HEK293 (cell line): Measurements from ENCODE around the gene FUOM.

Source experiments
- BCL11B ChIP-seq: fragments of 450-650 bp; formaldehyde crosslinking; IDR thresholded peaks from 2 replicates; pipeline ENCODE4 v1.5.1; 2016; ENCODE audit warnings: low read depth, missing biosample characterization, missing genetic modification characterization
- GLI2 ChIP-seq: fragments of 450-650 bp; formaldehyde crosslinking; IDR thresholded peaks from 2 replicates; pipeline ENCODE4; 2017; ENCODE audit warnings: missing biosample characterization, missing genetic modification characterization, low read depth, borderline replicate concordance
- KLF16 ChIP-seq: fragments of 450-650 bp; formaldehyde crosslinking; IDR thresholded peaks from 2 replicates; pipeline ENCODE4 v1.5.1; 2017; ENCODE audit warnings: missing biosample characterization, missing genetic modification characterization
- OSR2 ChIP-seq: fragments of 450-650 bp; formaldehyde crosslinking; IDR thresholded peaks from 2 replicates; pipeline ENCODE4 v1.5.1; 2016; ENCODE audit warnings: missing biosample characterization, missing genetic modification characterization
- RBAK ChIP-seq: fragments of 450-650 bp; formaldehyde crosslinking; IDR thresholded peaks from 2 replicates; pipeline ENCODE4 v1.5.1; 2016; ENCODE audit warnings: missing biosample characterization, missing genetic modification characterization
- SCRT1 ChIP-seq: fragments of 450-650 bp; formaldehyde crosslinking; IDR thresholded peaks from 2 replicates; pipeline ENCODE4 v1.5.1; 2016; ENCODE audit warnings: missing biosample characterization, missing genetic modification characterization, borderline replicate concordance
- SP2 ChIP-seq: fragments of 450-650 bp; formaldehyde crosslinking; IDR thresholded peaks from 2 replicates; pipeline ENCODE4 v1.5.1; 2016; ENCODE audit warnings: missing biosample characterization, missing genetic modification characterization
- SP3 ChIP-seq: fragments of 450-650 bp; formaldehyde crosslinking; IDR thresholded peaks from 2 replicates; pipeline ENCODE4 v1.5.1; 2016; ENCODE audit warnings: missing biosample characterization, missing genetic modification characterization
- SP7 ChIP-seq: fragments of 450-650 bp; formaldehyde crosslinking; IDR thresholded peaks from 2 replicates; pipeline ENCODE4 v1.5.1; 2016; ENCODE audit warnings: missing biosample characterization, missing genetic modification characterization
- ZBTB1 ChIP-seq: fragments of 450-650 bp; formaldehyde crosslinking; IDR thresholded peaks from 2 replicates; pipeline ENCODE4 v1.5.1; 2016; ENCODE audit warnings: missing biosample characterization, missing genetic modification characterization
- ZBTB7A ChIP-seq: fragments of 450-650 bp; formaldehyde crosslinking; IDR thresholded peaks from 2 replicates; pipeline ENCODE4 v1.5.1; 2016; ENCODE audit warnings: low read depth, missing biosample characterization, missing genetic modification characterization
- ZFHX2 ChIP-seq: fragments of 450-650 bp; formaldehyde crosslinking; conservative IDR thresholded peaks from 2 replicates; pipeline ENCODE4 v1.5.1; 2016; ENCODE audit warnings: missing biosample characterization, missing genetic modification characterization
- ZNF133 ChIP-seq: fragments of 450-650 bp; formaldehyde crosslinking; IDR thresholded peaks from 2 replicates; pipeline ENCODE4 v1.5.1; 2016; ENCODE audit warnings: missing biosample characterization, missing genetic modification characterization
- ZNF169 ChIP-seq: fragments of 450-650 bp; formaldehyde crosslinking; IDR thresholded peaks from 2 replicates; pipeline ENCODE4 v1.5.1; 2016; ENCODE audit warnings: missing biosample characterization, missing genetic modification characterization
- ZNF248 ChIP-seq: fragments of 450-650 bp; formaldehyde crosslinking; IDR thresholded peaks from 2 replicates; pipeline ENCODE4 v1.5.1; 2017; ENCODE audit warnings: missing biosample characterization, missing genetic modification characterization
- ZNF335 ChIP-seq: fragments of 450-650 bp; formaldehyde crosslinking; conservative IDR thresholded peaks from 2 replicates; pipeline ENCODE4 v1.5.1; 2016; ENCODE audit warnings: missing biosample characterization, missing genetic modification characterization
- ZNF341 ChIP-seq: fragments of 450-650 bp; formaldehyde crosslinking; IDR thresholded peaks from 2 replicates; pipeline ENCODE4; 2016; ENCODE audit warnings: low read depth, missing biosample characterization, missing genetic modification characterization
- ZNF37A ChIP-seq: fragments of 450-650 bp; IDR thresholded peaks from 2 replicates; pipeline ENCODE4 v1.5.1; 2018; ENCODE audit warnings: missing biosample characterization, missing genetic modification characterization
- ZNF394 ChIP-seq: fragments of 450-650 bp; formaldehyde crosslinking; IDR thresholded peaks from 2 replicates; pipeline ENCODE4 v1.5.1; 2016; ENCODE audit warnings: missing biosample characterization, missing genetic modification characterization, mild to moderate bottlenecking, moderate library complexity, borderline replicate concordance
- ZNF510 ChIP-seq: fragments of 450-650 bp; formaldehyde crosslinking; IDR thresholded peaks from 2 replicates; pipeline ENCODE4 v1.5.1; 2018; ENCODE audit warnings: mild to moderate bottlenecking, missing genetic modification characterization, missing biosample characterization; ENCODE audit not compliant: insufficient replicate concordance
- ZNF610 ChIP-seq: fragments of 450-650 bp; formaldehyde crosslinking; IDR thresholded peaks from 2 replicates; pipeline ENCODE4 v1.5.1; 2016; ENCODE audit warnings: missing biosample characterization, missing genetic modification characterization, borderline replicate concordance
- ZNF626 ChIP-seq: fragments of 450-650 bp; sonication (Bioruptor Pico); formaldehyde crosslinking; IDR thresholded peaks from 2 replicates; pipeline ENCODE4 v1.5.1; 2018; ENCODE audit warnings: missing biosample characterization, missing genetic modification characterization, inconsistent platforms
- ZNF830 ChIP-seq: fragments of 450-650 bp; IDR thresholded peaks from 2 replicates; pipeline ENCODE4 v1.5.0; 2018; ENCODE audit warnings: missing biosample characterization, missing genetic modification characterization, low read depth, mild to moderate bottlenecking, moderate library complexity
- ZSCAN30 ChIP-seq: fragments of 450-650 bp; IDR thresholded peaks from 2 replicates; pipeline ENCODE4 v1.5.1; 2018; ENCODE audit warnings: missing biosample characterization, mild to moderate bottlenecking, missing genetic modification characterization, moderate library complexity
- TF ChIP-seq, protein P1 (sequence below): fragments of 450-650 bp; formaldehyde crosslinking; IDR thresholded peaks from 2 replicates; pipeline ENCODE4 v1.5.1; 2017; ENCODE audit warnings: missing biosample characterization, missing genetic modification characterization
- TF ChIP-seq, protein P2 (sequence below): fragments of 450-650 bp; formaldehyde crosslinking; IDR thresholded peaks from 2 replicates; pipeline ENCODE4 v1.5.1; 2017; ENCODE audit warnings: missing biosample characterization, missing genetic modification characterization
- TF ChIP-seq, protein P3 (sequence below): fragments of 450-650 bp; formaldehyde crosslinking; IDR thresholded peaks from 2 replicates; pipeline ENCODE4 v1.5.1; 2017; ENCODE audit warnings: missing biosample characterization, missing genetic modification characterization
- TF ChIP-seq, protein P4 (sequence below): fragments of 450-650 bp; IDR thresholded peaks from 2 replicates; pipeline ENCODE4 v1.5.1; 2018; ENCODE audit warnings: missing biosample characterization, mild to moderate bottlenecking, missing genetic modification characterization
- TF ChIP-seq, protein P5 (sequence below): fragments of 450-650 bp; formaldehyde crosslinking; IDR thresholded peaks from 2 replicates; pipeline ENCODE4 v1.5.1; 2017; ENCODE audit warnings: missing biosample characterization, missing genetic modification characterization

The FUOM gene

DNA sequence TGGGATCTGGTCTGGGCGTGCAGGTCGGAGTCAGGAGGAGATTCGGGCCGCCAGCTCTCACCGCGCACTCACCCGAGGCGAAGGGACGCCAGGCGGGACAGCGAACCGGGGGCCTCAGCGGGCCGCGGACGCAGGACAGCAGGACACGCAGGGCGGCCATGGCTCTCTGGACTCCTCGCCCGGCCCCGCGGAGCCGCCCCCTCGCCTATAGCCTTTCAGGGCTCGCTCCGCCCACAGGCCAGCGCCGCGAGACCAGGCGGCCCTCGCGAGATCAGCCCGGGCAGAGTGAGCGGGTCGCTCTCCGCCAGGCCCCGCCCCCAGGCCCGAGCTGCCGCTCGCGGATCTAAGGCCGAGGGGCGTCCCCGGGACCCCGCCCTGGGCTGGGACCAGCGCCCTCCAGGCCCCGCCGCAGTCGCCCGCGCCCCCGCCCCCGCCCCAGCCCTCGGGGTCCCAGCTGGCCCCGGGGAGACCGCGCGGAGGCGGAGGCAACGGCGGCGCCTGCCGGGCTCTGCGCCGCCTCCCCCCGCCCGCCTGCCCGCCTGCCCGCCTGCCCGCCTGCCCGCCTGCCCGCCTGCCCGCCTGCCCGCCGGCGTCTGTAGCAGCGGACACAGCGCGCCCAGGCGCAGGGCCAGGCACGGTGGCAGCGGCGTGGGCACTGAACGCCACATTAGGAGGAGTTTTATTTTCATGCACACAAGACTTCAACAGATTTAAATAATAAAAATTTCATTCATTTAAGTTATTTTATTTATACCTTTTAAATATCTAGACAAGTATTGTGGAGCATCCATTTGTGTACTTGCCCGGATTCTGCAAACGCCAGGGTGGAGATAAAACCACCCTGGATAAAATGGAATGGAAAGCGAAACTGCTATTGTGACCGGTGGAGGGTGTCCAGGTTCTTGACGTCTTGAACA, 15.6 kb upstream of the FUOM start, which contains the start of gene ECHS1 (continued):
- TF ChIP-seq ZNF248 (tag by site-specific recombination) = no peak
- no peak for TF ChIP-seq ZNF37A (tag by site-specific recombination)
- TF ChIP-seq OSR2 (tag by site-specific recombination) = no peak
- no peak for TF ChIP-seq GLI2 (tag by site-specific recombination)
- TF ChIP-seq, protein P1, sequence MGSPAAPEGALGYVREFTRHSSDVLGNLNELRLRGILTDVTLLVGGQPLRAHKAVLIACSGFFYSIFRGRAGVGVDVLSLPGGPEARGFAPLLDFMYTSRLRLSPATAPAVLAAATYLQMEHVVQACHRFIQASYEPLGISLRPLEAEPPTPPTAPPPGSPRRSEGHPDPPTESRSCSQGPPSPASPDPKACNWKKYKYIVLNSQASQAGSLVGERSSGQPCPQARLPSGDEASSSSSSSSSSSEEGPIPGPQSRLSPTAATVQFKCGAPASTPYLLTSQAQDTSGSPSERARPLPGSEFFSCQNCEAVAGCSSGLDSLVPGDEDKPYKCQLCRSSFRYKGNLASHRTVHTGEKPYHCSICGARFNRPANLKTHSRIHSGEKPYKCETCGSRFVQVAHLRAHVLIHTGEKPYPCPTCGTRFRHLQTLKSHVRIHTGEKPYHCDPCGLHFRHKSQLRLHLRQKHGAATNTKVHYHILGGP (tag by site-specific recombination) = no peak
- TF ChIP-seq ZNF626 = no peak
- TF ChIP-seq SP3 = peak; percentile 93
- TF ChIP-seq, protein P2, sequence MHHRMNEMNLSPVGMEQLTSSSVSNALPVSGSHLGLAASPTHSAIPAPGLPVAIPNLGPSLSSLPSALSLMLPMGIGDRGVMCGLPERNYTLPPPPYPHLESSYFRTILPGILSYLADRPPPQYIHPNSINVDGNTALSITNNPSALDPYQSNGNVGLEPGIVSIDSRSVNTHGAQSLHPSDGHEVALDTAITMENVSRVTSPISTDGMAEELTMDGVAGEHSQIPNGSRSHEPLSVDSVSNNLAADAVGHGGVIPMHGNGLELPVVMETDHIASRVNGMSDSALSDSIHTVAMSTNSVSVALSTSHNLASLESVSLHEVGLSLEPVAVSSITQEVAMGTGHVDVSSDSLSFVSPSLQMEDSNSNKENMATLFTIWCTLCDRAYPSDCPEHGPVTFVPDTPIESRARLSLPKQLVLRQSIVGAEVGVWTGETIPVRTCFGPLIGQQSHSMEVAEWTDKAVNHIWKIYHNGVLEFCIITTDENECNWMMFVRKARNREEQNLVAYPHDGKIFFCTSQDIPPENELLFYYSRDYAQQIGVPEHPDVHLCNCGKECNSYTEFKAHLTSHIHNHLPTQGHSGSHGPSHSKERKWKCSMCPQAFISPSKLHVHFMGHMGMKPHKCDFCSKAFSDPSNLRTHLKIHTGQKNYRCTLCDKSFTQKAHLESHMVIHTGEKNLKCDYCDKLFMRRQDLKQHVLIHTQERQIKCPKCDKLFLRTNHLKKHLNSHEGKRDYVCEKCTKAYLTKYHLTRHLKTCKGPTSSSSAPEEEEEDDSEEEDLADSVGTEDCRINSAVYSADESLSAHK = 0 out of 2 replicates have a peak, but pooled peaks have one; percentile 40
- TF ChIP-seq, protein P3, sequence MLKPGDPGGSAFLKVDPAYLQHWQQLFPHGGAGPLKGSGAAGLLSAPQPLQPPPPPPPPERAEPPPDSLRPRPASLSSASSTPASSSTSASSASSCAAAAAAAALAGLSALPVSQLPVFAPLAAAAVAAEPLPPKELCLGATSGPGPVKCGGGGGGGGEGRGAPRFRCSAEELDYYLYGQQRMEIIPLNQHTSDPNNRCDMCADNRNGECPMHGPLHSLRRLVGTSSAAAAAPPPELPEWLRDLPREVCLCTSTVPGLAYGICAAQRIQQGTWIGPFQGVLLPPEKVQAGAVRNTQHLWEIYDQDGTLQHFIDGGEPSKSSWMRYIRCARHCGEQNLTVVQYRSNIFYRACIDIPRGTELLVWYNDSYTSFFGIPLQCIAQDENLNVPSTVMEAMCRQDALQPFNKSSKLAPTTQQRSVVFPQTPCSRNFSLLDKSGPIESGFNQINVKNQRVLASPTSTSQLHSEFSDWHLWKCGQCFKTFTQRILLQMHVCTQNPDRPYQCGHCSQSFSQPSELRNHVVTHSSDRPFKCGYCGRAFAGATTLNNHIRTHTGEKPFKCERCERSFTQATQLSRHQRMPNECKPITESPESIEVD (tag by site-specific recombination) = no peak
- TF ChIP-seq ZFHX2 = peak; percentile 72
- no peak for TF ChIP-seq ZNF394
- peak; percentile 82; the same call in 1 of the 2 replicates for TF ChIP-seq ZBTB7A (tag by site-specific recombination)
- TF ChIP-seq ZNF510 (tag by site-specific recombination) = no peak
- TF ChIP-seq, protein P4, sequence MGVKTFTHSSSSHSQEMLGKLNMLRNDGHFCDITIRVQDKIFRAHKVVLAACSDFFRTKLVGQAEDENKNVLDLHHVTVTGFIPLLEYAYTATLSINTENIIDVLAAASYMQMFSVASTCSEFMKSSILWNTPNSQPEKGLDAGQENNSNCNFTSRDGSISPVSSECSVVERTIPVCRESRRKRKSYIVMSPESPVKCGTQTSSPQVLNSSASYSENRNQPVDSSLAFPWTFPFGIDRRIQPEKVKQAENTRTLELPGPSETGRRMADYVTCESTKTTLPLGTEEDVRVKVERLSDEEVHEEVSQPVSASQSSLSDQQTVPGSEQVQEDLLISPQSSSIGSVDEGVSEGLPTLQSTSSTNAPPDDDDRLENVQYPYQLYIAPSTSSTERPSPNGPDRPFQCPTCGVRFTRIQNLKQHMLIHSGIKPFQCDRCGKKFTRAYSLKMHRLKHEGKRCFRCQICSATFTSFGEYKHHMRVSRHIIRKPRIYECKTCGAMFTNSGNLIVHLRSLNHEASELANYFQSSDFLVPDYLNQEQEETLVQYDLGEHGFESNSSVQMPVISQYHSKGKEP (tag by site-specific recombination) = no peak
- TF ChIP-seq ZNF133 (tag by site-specific recombination) = no peak
- TF ChIP-seq SCRT1 (tag by site-specific recombination) = no peak
- TF ChIP-seq BCL11B (tag by site-specific recombination) = peak; percentile 94
- TF ChIP-seq SP7 = peak; percentile 55
- peak; percentile 74 for TF ChIP-seq SP2 (tag by site-specific recombination)
- TF ChIP-seq ZNF335 (tag by site-specific recombination) = peak; percentile 63
- TF ChIP-seq ZSCAN30 (tag by site-specific recombination) = 0 out of 2 replicates have a peak, but pooled peaks have one; percentile 18
- peak; percentile 64; the same call in 1 of the 2 replicates for TF ChIP-seq ZBTB1 (tag by site-specific recombination)
- peak; percentile 97 for TF ChIP-seq KLF16 (tag by site-specific recombination)
- TF ChIP-seq, protein P5, sequence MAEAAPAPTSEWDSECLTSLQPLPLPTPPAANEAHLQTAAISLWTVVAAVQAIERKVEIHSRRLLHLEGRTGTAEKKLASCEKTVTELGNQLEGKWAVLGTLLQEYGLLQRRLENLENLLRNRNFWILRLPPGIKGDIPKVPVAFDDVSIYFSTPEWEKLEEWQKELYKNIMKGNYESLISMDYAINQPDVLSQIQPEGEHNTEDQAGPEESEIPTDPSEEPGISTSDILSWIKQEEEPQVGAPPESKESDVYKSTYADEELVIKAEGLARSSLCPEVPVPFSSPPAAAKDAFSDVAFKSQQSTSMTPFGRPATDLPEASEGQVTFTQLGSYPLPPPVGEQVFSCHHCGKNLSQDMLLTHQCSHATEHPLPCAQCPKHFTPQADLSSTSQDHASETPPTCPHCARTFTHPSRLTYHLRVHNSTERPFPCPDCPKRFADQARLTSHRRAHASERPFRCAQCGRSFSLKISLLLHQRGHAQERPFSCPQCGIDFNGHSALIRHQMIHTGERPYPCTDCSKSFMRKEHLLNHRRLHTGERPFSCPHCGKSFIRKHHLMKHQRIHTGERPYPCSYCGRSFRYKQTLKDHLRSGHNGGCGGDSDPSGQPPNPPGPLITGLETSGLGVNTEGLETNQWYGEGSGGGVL (tag by site-specific recombination) = 0 out of 2 replicates have a peak, but pooled peaks have one; percentile 20
- no peak for TF ChIP-seq RBAK (tag by site-specific recombination)
- no peak for TF ChIP-seq ZNF169 (tag by site-specific recombination)
- TF ChIP-seq ZNF341 (tag by site-specific recombination) = no peak
- no peak for TF ChIP-seq ZNF830 (tag by site-specific recombination)
- 0 out of 2 replicates have a peak, but pooled peaks have one; percentile 45 for TF ChIP-seq ZNF610 (tag by site-specific recombination)
